22Rv1 (cell line): ENCODE results near the gene GNB1L.

Source experiments
- CTCF ChIP-seq: fragments of 450-650 bp; IDR thresholded peaks from 2 replicates; pipeline ENCODE4 v1.5.1; 2017; ENCODE audit warnings: mild to moderate bottlenecking
- ZFX ChIP-seq: fragments of 450-650 bp; IDR thresholded peaks from 2 replicates; pipeline ENCODE4 v1.6.1; 2017; ENCODE audit warnings: antibody characterized with exemption, borderline replicate concordance

- no peak for TF ChIP-seq CTCF
- TF ChIP-seq ZFX: no peak
Observed at GRCh38 chr22:19903513-19903912, 48.8 kb upstream of the GNB1L start.
